HEK293T (cell line): ENCODE results near the gene ZNF705A.

Experiments used
- ARNT ChIP-seq: fragments of 450-650 bp; IDR thresholded peaks from 2 replicates; pipeline ENCODE4 v1.6.1; 2017; ENCODE audit warnings: mild to moderate bottlenecking
- CTBP1 ChIP-seq: fragments of 450-650 bp; IDR thresholded peaks from 2 replicates; pipeline ENCODE4 v1.6.1; 2016; ENCODE audit warnings: borderline replicate concordance
- L3MBTL2 ChIP-seq: fragments of 450-650 bp; conservative IDR thresholded peaks from 2 replicates; pipeline ENCODE4 v1.6.1; 2016; ENCODE audit warnings: mild to moderate bottlenecking
- SP1 ChIP-seq: fragments of 450-650 bp; IDR thresholded peaks from 2 replicates; pipeline ENCODE4 v1.6.1; 2017
- TF ChIP-seq, protein P1 (sequence below): fragments of 450-650 bp; IDR thresholded peaks from 2 replicates; pipeline ENCODE4 v1.6.1; 2016

- TF ChIP-seq ARNT (no peak), CTBP1 (no peak), L3MBTL2 (no peak), SP1 (no peak)
- TF ChIP-seq, protein P1, sequence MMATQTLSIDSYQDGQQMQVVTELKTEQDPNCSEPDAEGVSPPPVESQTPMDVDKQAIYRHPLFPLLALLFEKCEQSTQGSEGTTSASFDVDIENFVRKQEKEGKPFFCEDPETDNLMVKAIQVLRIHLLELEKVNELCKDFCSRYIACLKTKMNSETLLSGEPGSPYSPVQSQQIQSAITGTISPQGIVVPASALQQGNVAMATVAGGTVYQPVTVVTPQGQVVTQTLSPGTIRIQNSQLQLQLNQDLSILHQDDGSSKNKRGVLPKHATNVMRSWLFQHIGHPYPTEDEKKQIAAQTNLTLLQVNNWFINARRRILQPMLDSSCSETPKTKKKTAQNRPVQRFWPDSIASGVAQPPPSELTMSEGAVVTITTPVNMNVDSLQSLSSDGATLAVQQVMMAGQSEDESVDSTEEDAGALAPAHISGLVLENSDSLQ = no peak
Observed at GRCh38 chr12:8120072-8120713, 36.6 kb upstream of the ZNF705A start.
